ENCODE results near the gene USP47.

The USP47 gene

GRCh38 chr11:12005476-12005875 lies 163.7 kb downstream of the USP47 start:
- no peak for DNase-seq

DNA sequence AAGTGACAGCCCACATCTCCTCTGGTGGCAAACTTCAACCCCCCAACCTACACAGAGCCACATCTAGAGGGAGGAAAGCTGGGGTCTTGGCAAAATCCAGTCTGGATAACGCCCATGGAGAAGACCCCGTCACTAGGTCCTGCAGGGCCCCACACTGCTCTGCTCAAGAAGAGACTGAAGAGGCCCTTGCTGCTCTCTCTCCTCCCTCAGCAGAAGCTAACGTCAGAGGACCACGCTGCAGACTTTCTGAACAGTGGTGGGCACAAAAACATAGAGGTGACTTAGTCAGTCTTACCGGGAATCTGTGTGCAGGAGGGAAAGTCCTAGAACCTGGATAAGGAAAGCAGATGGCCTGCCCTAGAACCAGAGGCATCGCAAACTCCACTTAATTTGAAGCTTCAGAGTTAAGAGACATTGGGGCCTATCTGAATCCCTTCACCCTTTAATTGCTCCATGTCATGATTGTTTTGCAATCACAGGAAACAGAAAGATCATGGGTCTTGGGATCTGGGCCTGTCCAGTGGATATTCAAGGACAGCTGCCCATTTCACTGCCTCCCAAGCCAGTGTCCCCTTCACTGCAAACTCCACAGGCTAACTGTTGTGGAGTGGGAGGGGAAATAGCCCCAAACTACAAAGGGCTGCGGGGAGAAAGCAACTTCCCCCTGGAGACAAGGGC lies 164.9 kb downstream of the USP47 start:
- DNase-seq, result no peak

- no peak for DNase-seq
These were observed 165.4 kb downstream of the USP47 start for GRCh38 chr11:12007230-12007593.

DNA sequence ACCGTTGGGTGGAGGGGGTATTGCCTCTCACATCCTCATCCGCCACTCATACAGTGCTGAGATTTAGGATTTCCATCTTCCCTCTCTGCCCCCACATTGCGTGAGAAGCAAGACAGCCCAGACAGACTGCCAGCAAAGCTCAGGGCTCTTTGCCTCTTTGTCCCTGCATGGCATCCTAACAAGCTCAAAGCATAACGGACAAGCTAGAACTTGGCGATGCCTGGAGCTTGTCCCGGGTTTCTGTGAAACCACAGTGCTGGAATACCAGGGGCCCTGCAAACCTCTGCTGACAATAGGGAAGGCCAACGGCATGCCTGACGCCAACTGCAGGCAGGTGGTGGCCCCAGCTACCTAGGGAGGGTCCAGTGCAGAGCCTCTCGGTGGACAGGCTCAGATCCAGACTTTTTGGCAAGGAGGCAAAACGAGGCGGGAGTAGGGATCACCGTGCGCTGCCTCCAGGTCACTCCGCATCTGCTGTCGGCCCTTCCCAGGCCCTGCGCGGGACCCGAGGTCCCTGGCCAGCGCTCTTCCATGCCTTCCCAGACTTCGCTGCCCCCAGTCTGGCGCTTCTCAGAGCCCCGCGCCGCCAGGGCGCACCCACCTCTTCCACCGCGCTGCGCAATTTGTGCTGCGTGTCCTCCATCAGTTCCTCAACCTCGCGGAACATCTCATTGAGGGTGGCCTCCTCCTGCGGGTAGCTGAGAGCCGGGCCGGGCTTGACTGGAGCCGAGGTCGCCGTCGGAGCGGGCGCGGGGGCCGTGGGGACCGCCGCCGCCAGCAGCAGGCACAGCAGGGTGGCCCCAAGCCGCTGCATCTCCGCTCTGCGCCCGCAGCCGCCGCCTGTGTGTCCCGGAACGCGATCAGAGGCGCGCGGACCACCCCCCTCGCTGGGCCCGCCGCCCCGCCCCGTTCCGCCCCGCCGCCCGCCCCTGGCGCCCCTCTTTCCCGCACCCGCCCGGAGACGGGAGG lies 166.3 kb downstream of the USP47 start, which contains the start of gene DKK3:
TSS of gene DKK3 (minus strand) at position 858 of the 969 bp plus-strand sequence. CDS start at position 814, 44 bp downstream.
- DNase-seq, result no peak
